Measurements from ENCODE around the gene FAM107B.

DNA sequence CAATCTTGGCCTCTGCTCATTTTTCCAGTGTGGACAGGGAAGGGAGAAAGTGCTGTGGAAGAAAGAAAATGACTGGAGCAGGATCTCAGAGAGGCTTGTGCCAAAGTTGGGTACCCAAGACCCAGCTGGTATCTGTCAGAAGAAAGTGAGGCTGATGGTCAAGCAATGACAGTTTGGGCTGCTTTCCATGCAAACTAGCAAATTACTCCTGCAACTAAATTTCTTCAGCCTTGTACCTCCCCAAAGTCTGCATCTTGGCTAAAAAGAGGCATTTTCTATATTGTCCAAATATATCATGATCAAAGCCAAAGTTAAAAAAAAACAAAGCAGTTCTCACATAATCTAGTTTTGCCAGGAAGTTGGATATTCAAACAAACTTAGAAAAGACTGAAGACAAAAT, 235.5 kb downstream of the FAM107B start:
- TF ChIP-seq POLR2A (IDR thresholded peaks at IDR 0.05; ENCODE audit: low read depth, low read length) (no peak), EZH2 (IDR thresholded peaks at IDR 0.05; ENCODE audit: borderline replicate concordance, low read depth, low read length, severe bottlenecking) (no peak), POLR2AphosphoS5 (IDR thresholded peaks at IDR 0.05; ENCODE audit: insufficient read depth, low read depth, low read length) (no peak), JUN (IDR thresholded peaks at IDR 0.05; ENCODE audit: borderline replicate concordance, insufficient read depth, insufficient read length, low read depth) (no peak), GATA2 (IDR thresholded peaks at IDR 0.05; ENCODE audit: insufficient read depth, insufficient read length, low read depth, low read length) (no peak), MYC (IDR thresholded peaks at IDR 0.05; ENCODE audit: low read depth, low read length) (no peak)
- TF ChIP-seq, protein P1, sequence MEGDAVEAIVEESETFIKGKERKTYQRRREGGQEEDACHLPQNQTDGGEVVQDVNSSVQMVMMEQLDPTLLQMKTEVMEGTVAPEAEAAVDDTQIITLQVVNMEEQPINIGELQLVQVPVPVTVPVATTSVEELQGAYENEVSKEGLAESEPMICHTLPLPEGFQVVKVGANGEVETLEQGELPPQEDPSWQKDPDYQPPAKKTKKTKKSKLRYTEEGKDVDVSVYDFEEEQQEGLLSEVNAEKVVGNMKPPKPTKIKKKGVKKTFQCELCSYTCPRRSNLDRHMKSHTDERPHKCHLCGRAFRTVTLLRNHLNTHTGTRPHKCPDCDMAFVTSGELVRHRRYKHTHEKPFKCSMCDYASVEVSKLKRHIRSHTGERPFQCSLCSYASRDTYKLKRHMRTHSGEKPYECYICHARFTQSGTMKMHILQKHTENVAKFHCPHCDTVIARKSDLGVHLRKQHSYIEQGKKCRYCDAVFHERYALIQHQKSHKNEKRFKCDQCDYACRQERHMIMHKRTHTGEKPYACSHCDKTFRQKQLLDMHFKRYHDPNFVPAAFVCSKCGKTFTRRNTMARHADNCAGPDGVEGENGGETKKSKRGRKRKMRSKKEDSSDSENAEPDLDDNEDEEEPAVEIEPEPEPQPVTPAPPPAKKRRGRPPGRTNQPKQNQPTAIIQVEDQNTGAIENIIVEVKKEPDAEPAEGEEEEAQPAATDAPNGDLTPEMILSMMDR (IDR thresholded peaks at IDR 0.05; ENCODE audit: extremely low read depth in 1 of 2, insufficient read depth in 1 of 2, low read depth in 1 of 2, low read length in 2 of 2), result no peak

All from endothelial cell of umbilical vein (primary cell).